ENCODE measurements around the gene GABBR2. TPM values are rescaled to one million over a fixed set of nuclear protein-coding genes. Genes with fewer than 3 reads are reported as not detected.

Gene GABBR2
- total RNA-seq, 2 experiments from 2014 or later = not detected

- no peak for DNase-seq
- H3K4me1 Mint-ChIP-seq = no peaks in the 10 kb centered on the region
- H3K27ac Mint-ChIP-seq = no peak overlapping the region
- H3K27me3 Mint-ChIP-seq = no peaks in the 10 kb centered on the region
- H3K4me3 Mint-ChIP-seq = no peak overlapping the region
- no peaks in the 10 kb centered on the region for H3K36me3 Mint-ChIP-seq
- no peaks in the 10 kb centered on the region for H3K9me3 Mint-ChIP-seq
These were observed 279.1 kb downstream of the GABBR2 start for GRCh38 chr9:98429613-98430012.

GRCh38 chr9:98428454-98428853, 280.3 kb downstream of the GABBR2 start:
- H3K4me1 Mint-ChIP-seq = no peaks in the 10 kb centered on the region
- H3K27ac Mint-ChIP-seq = no peak overlapping the region
- no peaks in the 10 kb centered on the region for H3K36me3 Mint-ChIP-seq
- H3K9me3 Mint-ChIP-seq = no peaks in the 10 kb centered on the region
- no peak overlapping the region for H3K4me3 Mint-ChIP-seq
- no peak for DNase-seq
- H3K27me3 Mint-ChIP-seq = no peaks in the 10 kb centered on the region

- Mint-ChIP-seq H3K4me1 (no peaks in the 10 kb centered on the region), H3K9me3 (no peaks in the 10 kb centered on the region), H3K4me3 (no peak overlapping the region), H3K36me3 (no peaks in the 10 kb centered on the region), H3K27me3 (no peaks in the 10 kb centered on the region), H3K27ac (no peak overlapping the region)
- DNase-seq = no peak
These were observed 281.2 kb downstream of the GABBR2 start for GRCh38 chr9:98427491-98427890.

GRCh38 chr9:98425079-98425478, 283.7 kb downstream of the GABBR2 start:
- H3K4me3 Mint-ChIP-seq = no peak overlapping the region
- no peaks in the 10 kb centered on the region for H3K36me3 Mint-ChIP-seq
- no peaks in the 10 kb centered on the region for H3K9me3 Mint-ChIP-seq
- no peak overlapping the region for H3K27ac Mint-ChIP-seq
- H3K4me1 Mint-ChIP-seq = no peaks in the 10 kb centered on the region
- no peak for DNase-seq
- no peaks in the 10 kb centered on the region for H3K27me3 Mint-ChIP-seq

GRCh38 chr9:98419260-98419603, 289.5 kb downstream of the GABBR2 start:
- H3K27me3 Mint-ChIP-seq = peaks cover 11% of the 10 kb centered on the region
- DNase-seq = no peak

GRCh38 chr9:98418578-98419259, 290.0 kb downstream of the GABBR2 start:
- Mint-ChIP-seq H3K4me1 (no peaks in the 10 kb centered on the region), H3K27ac (no peak overlapping the region), H3K36me3 (no peaks in the 10 kb centered on the region)

More at GRCh38 chr9:98419260-98419603, 289.5 kb downstream of the GABBR2 start:
- H3K4me3 Mint-ChIP-seq = no peak overlapping the region
- H3K9me3 Mint-ChIP-seq = no peaks in the 10 kb centered on the region
- H3K36me3 Mint-ChIP-seq = no peaks in the 10 kb centered on the region
- H3K4me1 Mint-ChIP-seq = no peaks in the 10 kb centered on the region
- no peak overlapping the region for H3K27ac Mint-ChIP-seq

GRCh38 chr9:98416294-98417248, 292.2 kb downstream of the GABBR2 start:
- Mint-ChIP-seq H3K9me3 (no peaks in the 10 kb centered on the region), H3K27ac (no peak overlapping the region), H3K36me3 (no peaks in the 10 kb centered on the region), H3K27me3 (peaks cover 11% of the 10 kb centered on the region), H3K4me3 (no peak overlapping the region), H3K4me1 (no peaks in the 10 kb centered on the region)
- no peak for DNase-seq

More at GRCh38 chr9:98418578-98419259, 290.0 kb downstream of the GABBR2 start:
- Mint-ChIP-seq H3K9me3 (no peaks in the 10 kb centered on the region), H3K27me3 (peaks cover 11% of the 10 kb centered on the region), H3K4me3 (no peak overlapping the region)
- no peak for DNase-seq

- DNase-seq = no peak
- Mint-ChIP-seq H3K27ac (no peak overlapping the region), H3K4me1 (no peaks in the 10 kb centered on the region), H3K4me3 (no peak overlapping the region), H3K27me3 (peaks cover 11% of the 10 kb centered on the region), H3K9me3 (no peaks in the 10 kb centered on the region), H3K36me3 (no peaks in the 10 kb centered on the region)
These were observed 293.0 kb downstream of the GABBR2 start for GRCh38 chr9:98415782-98416181.

- Mint-ChIP-seq H3K4me1 (peaks cover 3% of the 10 kb centered on the region), H3K9me3 (no peaks in the 10 kb centered on the region), H3K27ac (no peak overlapping the region), H3K27me3 (peaks cover 14% of the 10 kb centered on the region), H3K4me3 (no peak overlapping the region), H3K36me3 (no peaks in the 10 kb centered on the region)
- DNase-seq = no peak
These were observed 295.7 kb downstream of the GABBR2 start for GRCh38 chr9:98413084-98413483.

- H3K4me3 Mint-ChIP-seq = no peak overlapping the region
- no peaks in the 10 kb centered on the region for H3K9me3 Mint-ChIP-seq
- no peak overlapping the region for H3K27ac Mint-ChIP-seq
- DNase-seq = no peak
- H3K4me1 Mint-ChIP-seq = peaks cover 3% of the 10 kb centered on the region
- H3K36me3 Mint-ChIP-seq = no peaks in the 10 kb centered on the region
- peaks cover 9% of the 10 kb centered on the region for H3K27me3 Mint-ChIP-seq
These were observed 296.5 kb downstream of the GABBR2 start for GRCh38 chr9:98412101-98412842.

- no peak for DNase-seq
- Mint-ChIP-seq H3K27ac (no peak overlapping the region), H3K36me3 (no peaks in the 10 kb centered on the region), H3K27me3 (peaks cover 3% of the 10 kb centered on the region), H3K4me3 (no peak overlapping the region), H3K4me1 (peaks cover 3% of the 10 kb centered on the region), H3K9me3 (no peaks in the 10 kb centered on the region)
These were observed 298.5 kb downstream of the GABBR2 start for GRCh38 chr9:98410185-98410697.

- Mint-ChIP-seq H3K27me3 (peaks cover 3% of the 10 kb centered on the region), H3K36me3 (no peaks in the 10 kb centered on the region), H3K27ac (no peak overlapping the region), H3K9me3 (no peaks in the 10 kb centered on the region), H3K4me3 (no peak overlapping the region), H3K4me1 (peaks cover 3% of the 10 kb centered on the region)
- no peak for DNase-seq
These were observed 299.0 kb downstream of the GABBR2 start for GRCh38 chr9:98409719-98410118.

- H3K4me1 Mint-ChIP-seq = peaks cover 3% of the 10 kb centered on the region
- H3K9me3 Mint-ChIP-seq = no peaks in the 10 kb centered on the region
- peaks cover 3% of the 10 kb centered on the region for H3K27me3 Mint-ChIP-seq
- H3K27ac Mint-ChIP-seq = no peak overlapping the region
- no peak for DNase-seq
- no peak overlapping the region for H3K4me3 Mint-ChIP-seq
- H3K36me3 Mint-ChIP-seq = no peaks in the 10 kb centered on the region
These were observed 302.3 kb downstream of the GABBR2 start for GRCh38 chr9:98406469-98406868.

- H3K4me3 Mint-ChIP-seq = no peak overlapping the region
- H3K27me3 Mint-ChIP-seq = no peaks in the 10 kb centered on the region
- H3K36me3 Mint-ChIP-seq = no peaks in the 10 kb centered on the region
- H3K4me1 Mint-ChIP-seq = no peaks in the 10 kb centered on the region
- H3K27ac Mint-ChIP-seq = no peak overlapping the region
- DNase-seq = no peak
- no peaks in the 10 kb centered on the region for H3K9me3 Mint-ChIP-seq
These were observed 304.5 kb downstream of the GABBR2 start for GRCh38 chr9:98404237-98404636.

- H3K9me3 Mint-ChIP-seq = no peaks in the 10 kb centered on the region
- no peaks in the 10 kb centered on the region for H3K4me1 Mint-ChIP-seq
- no peak overlapping the region for H3K27ac Mint-ChIP-seq
- DNase-seq = no peak
- peaks cover 2% of the 10 kb centered on the region for H3K27me3 Mint-ChIP-seq
- no peaks in the 10 kb centered on the region for H3K36me3 Mint-ChIP-seq
- H3K4me3 Mint-ChIP-seq = no peak overlapping the region
These were observed 305.0 kb downstream of the GABBR2 start for GRCh38 chr9:98403715-98404114.
